HL-60 (cell line): Measurements from ENCODE around the gene CHST3.

Source experiments
- DNase-seq, 2 experiments: peaks; one replicate each; pipeline ENCODE4 v3.0.0-alpha.2; 2010 to 2020; ENCODE audit warnings: low read depth in 1 of 2, low spot score in 1 of 2
- H3K27ac ChIP-seq: fragments of 250-450 bp; sonication (Bioruptor Pico); replicated peaks from 2 replicates; pipeline ENCODE4 v1.5.1; 2020; ENCODE audit warnings: mild to moderate bottlenecking, moderate library complexity
- H3K27me3 ChIP-seq: fragments of 250-450 bp; sonication (Bioruptor Pico); 2 replicates; pipeline ENCODE4 v1.5.1; 2021; ENCODE audit warnings: mild to moderate bottlenecking, moderate library complexity; ENCODE audit not compliant: insufficient read depth, poor library complexity, severe bottlenecking
- H3K4me3 ChIP-seq: replicated peaks from 2 replicates; pipeline ENCODE4 v1.5.1; 2011; ENCODE audit warnings: mild to moderate bottlenecking, control low read depth, low read length; ENCODE audit not compliant: insufficient read depth
- GABPA ChIP-seq: IDR thresholded peaks from 2 replicates; pipeline ENCODE4 v1.6.1; 2012; ENCODE audit warnings: low read depth
- POLR2AphosphoS5 ChIP-seq: IDR thresholded peaks from 2 replicates; pipeline ENCODE4 v1.6.1; 2012; ENCODE audit warnings: low read depth
- SPI1 ChIP-seq: IDR thresholded peaks from 2 replicates; pipeline ENCODE4 v1.6.1; 2012; ENCODE audit warnings: low read depth, mild to moderate bottlenecking, borderline replicate concordance
- TF ChIP-seq, protein P1 (sequence below): IDR thresholded peaks from one replicate; pipeline ENCODE4 v1.5.1; 2011; ENCODE audit warnings: low read length, control low read depth, inconsistent platforms; ENCODE audit not compliant: insufficient read depth
- TF ChIP-seq, protein P2 (sequence below): IDR thresholded peaks from 2 replicates; pipeline ENCODE4 v1.6.1; 2012; ENCODE audit warnings: low read depth; ENCODE audit not compliant: insufficient replicate concordance

The CHST3 gene

GRCh38 chr10:71920540-71921323 lies 43.5 kb upstream of the CHST3 start:
- TF ChIP-seq GABPA (no peak), SPI1 (no peak), POLR2AphosphoS5 (no peak)
- TF ChIP-seq, protein P1, sequence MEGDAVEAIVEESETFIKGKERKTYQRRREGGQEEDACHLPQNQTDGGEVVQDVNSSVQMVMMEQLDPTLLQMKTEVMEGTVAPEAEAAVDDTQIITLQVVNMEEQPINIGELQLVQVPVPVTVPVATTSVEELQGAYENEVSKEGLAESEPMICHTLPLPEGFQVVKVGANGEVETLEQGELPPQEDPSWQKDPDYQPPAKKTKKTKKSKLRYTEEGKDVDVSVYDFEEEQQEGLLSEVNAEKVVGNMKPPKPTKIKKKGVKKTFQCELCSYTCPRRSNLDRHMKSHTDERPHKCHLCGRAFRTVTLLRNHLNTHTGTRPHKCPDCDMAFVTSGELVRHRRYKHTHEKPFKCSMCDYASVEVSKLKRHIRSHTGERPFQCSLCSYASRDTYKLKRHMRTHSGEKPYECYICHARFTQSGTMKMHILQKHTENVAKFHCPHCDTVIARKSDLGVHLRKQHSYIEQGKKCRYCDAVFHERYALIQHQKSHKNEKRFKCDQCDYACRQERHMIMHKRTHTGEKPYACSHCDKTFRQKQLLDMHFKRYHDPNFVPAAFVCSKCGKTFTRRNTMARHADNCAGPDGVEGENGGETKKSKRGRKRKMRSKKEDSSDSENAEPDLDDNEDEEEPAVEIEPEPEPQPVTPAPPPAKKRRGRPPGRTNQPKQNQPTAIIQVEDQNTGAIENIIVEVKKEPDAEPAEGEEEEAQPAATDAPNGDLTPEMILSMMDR, result no peak
- TF ChIP-seq, protein P2, sequence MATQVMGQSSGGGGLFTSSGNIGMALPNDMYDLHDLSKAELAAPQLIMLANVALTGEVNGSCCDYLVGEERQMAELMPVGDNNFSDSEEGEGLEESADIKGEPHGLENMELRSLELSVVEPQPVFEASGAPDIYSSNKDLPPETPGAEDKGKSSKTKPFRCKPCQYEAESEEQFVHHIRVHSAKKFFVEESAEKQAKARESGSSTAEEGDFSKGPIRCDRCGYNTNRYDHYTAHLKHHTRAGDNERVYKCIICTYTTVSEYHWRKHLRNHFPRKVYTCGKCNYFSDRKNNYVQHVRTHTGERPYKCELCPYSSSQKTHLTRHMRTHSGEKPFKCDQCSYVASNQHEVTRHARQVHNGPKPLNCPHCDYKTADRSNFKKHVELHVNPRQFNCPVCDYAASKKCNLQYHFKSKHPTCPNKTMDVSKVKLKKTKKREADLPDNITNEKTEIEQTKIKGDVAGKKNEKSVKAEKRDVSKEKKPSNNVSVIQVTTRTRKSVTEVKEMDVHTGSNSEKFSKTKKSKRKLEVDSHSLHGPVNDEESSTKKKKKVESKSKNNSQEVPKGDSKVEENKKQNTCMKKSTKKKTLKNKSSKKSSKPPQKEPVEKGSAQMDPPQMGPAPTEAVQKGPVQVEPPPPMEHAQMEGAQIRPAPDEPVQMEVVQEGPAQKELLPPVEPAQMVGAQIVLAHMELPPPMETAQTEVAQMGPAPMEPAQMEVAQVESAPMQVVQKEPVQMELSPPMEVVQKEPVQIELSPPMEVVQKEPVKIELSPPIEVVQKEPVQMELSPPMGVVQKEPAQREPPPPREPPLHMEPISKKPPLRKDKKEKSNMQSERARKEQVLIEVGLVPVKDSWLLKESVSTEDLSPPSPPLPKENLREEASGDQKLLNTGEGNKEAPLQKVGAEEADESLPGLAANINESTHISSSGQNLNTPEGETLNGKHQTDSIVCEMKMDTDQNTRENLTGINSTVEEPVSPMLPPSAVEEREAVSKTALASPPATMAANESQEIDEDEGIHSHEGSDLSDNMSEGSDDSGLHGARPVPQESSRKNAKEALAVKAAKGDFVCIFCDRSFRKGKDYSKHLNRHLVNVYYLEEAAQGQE, result no peak
- DNase-seq, result no peak
- Histone ChIP-seq H3K27me3 (no peaks in the 10 kb centered on the region), H3K4me3 (no peak overlapping the region), H3K27ac (no peak overlapping the region)

DNA sequence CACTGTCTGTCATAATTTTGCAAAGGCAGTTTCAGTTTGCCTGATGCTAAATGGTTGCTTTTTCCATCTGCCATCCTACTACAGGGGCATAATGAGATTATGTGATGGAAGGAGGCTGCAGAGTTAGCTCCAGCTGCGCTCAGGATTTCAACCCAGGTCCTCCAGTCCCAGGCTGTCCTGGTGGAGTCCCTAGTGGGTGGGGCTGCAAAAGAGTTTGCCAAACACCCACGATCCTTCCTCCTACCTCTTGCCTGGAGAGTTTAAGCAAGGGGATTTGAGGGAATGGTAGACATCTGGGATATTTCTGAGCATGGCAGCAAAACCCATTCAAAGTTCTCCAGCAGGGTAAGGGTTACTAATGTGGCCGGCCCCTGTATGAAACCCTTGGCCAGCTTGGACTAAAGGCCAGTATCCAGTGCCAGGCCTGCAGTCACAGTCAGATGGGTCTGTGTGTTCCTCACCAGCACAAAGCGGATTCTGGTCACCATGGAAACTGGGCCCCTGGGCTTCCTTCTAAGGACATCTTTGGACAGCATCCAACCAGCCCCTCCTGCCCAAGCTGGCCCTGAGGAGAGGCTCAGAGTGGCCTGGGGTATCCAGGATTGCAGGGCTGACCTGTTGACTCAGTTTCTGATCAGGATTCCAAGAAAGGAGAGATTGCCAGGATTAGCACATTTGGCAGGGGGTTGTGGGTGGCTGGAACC lies 42.7 kb upstream of the CHST3 start:
- Histone ChIP-seq H3K4me3 (no peak overlapping the region), H3K27me3 (no peaks in the 10 kb centered on the region), H3K27ac (no peak overlapping the region)
- DNase-seq, result no peak
- no peak for TF ChIP-seq POLR2AphosphoS5

DNA sequence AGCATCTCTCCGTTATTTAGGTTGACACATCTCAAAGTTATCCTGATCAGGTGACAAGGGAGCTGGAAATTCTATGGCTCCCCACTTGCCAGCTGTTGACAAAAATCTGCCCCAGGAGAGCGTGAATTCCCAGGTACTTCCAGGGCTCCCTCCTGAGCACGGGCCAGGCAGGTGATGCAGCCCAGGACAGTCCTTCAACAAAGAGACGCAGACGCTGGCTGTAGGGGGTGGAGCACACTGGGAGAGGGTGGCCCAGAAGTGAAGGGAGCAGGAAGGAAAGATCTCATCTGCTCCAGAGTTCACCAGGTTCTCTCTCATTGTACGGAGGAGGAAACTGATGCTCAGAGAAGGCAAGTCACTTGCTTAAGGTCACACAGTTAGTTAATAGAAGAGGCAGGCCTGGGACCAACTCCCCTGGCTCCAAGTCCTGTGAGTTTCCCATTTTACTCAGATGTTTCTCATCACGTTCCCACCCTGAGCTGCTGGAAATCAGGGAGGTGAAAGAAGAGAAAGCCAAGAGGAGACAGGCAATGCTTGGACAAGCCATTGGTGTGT lies 41.0 kb upstream of the CHST3 start:
- Histone ChIP-seq H3K27ac (no peak overlapping the region), H3K27me3 (no peaks in the 10 kb centered on the region), H3K4me3 (no peak overlapping the region)
- no peak for TF ChIP-seq GABPA
- TF ChIP-seq, protein P2, result no peak
- no peak for TF ChIP-seq SPI1
- TF ChIP-seq, protein P1, result no peak
- TF ChIP-seq POLR2AphosphoS5, result no peak
- DNase-seq, result no peak

DNA sequence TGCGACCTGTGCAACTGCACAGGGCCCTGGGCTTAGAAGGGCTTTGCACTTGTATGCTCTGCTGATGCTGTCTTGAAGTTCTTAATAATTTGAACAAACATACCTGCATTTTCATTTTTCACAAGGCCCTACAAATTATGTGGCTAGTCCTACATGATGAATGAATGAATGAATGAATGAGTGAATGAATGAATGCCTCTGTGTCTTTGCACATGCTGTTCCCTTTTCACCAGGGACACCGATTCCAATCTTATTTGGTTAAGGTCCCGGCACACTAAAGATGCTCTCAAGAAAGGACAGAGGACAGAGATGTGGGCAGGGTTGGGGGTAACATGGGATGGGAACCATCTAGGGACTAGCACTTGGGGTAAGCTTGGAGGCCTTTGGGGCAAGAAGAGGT lies 39.4 kb upstream of the CHST3 start:
- Histone ChIP-seq H3K27me3 (no peaks in the 10 kb centered on the region), H3K4me3 (no peak overlapping the region), H3K27ac (no peak overlapping the region)
- TF ChIP-seq POLR2AphosphoS5 (no peak), SPI1 (no peak), GABPA (no peak)
- TF ChIP-seq, protein P1, result no peak
- TF ChIP-seq, protein P2, result no peak
- DNase-seq, result no peak
